BLaER1 treated with 17β-estradiol and CSF1 and Interleukin-3, amounts not matched to agents 10 nM and 100 nM (cell line): ENCODE measurements around the gene PPP2R5E.

Experiments used
- H3K27ac ChIP-seq, 11 experiments: shearing (Covaris generic); formaldehyde crosslinking; 2 replicates each; pipeline ENCODE4 v1.8.1; 2022
- H3K27me3 ChIP-seq, 11 experiments: shearing (Covaris generic); formaldehyde crosslinking; 2 replicates each; pipeline ENCODE4 v1.8.1; 2022
- H3K36me3 ChIP-seq, 11 experiments: shearing (Covaris generic); formaldehyde crosslinking; 2 replicates each; pipeline ENCODE4 v1.8.1; 2022
- H3K4me1 ChIP-seq, 10 experiments: shearing (Covaris generic); formaldehyde crosslinking; 2 replicates each; pipeline ENCODE4 v1.8.1; 2022
- H3K4me2 ChIP-seq, 11 experiments: shearing (Covaris generic); formaldehyde crosslinking; 2 replicates each; pipeline ENCODE4 v1.8.1; 2022
- H3K4me3 ChIP-seq, 10 experiments: shearing (Covaris generic); formaldehyde crosslinking; 2 replicates each; pipeline ENCODE4 v1.8.1; 2022
- H3K9ac ChIP-seq, 11 experiments: shearing (Covaris generic); formaldehyde crosslinking; 2 replicates each; pipeline ENCODE4 v1.8.1; 2022
- H3K9me3 ChIP-seq, 11 experiments: shearing (Covaris generic); formaldehyde crosslinking; replicated peaks in 1 of 11; 2 replicates each; pipeline ENCODE4 v1.8.1; 2022
- H4K20me1 ChIP-seq, 11 experiments: shearing (Covaris generic); formaldehyde crosslinking; 2 replicates each; pipeline ENCODE4 v1.8.1; 2022
- Cebpa-rat ChIP-seq, 11 experiments: shearing (Covaris generic); IDR thresholded peaks; 2 replicates each; pipeline ENCODE4 v1.8.1; 2022

PPP2R5E gene

GRCh38 chr14:63405715-63406114, 137.5 kb downstream of the PPP2R5E start:
- peaks cover 0 to 15% (median 0%) of the 10 kb centered on the region in 11 experiments; a peak in 3 of 22 replicates for H4K20me1 ChIP-seq
- H3K9ac ChIP-seq = no peak overlapping the region
- H3K4me2 ChIP-seq = no peak overlapping the region
- H3K27me3 ChIP-seq = no peaks in the 10 kb centered on the region
- TF ChIP-seq Cebpa-rat (IDR thresholded peaks at IDR 0.05) = no peak
- no peak overlapping the region for H3K4me3 ChIP-seq
- H3K36me3 ChIP-seq = peaks cover 35 to 85% (median 62%) of the 10 kb centered on the region in 11 experiments
- H3K9me3 ChIP-seq = no peaks in the 10 kb centered on the region
- H3K27ac ChIP-seq = no peak overlapping the region
- no peaks in the 10 kb centered on the region for H3K4me1 ChIP-seq

DNA sequence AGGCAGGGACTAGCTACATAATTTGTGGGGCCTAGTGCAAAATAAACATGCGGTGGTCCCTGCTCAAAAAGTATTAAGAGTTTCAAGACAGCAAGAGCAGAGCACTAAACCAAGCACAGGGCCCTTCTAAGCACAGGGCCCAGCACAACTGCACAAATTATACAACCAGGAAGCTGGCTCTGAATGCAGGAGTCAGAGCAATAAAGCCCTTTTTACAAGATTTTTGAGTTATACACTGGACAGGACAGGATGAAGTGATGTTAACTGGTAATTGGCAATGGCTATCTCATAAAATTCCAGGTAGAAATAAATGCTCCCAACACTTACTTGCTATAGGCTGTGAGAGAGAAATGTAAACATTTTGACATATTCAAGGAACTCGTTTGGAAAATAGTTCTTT, 138.3 kb downstream of the PPP2R5E start:
- H3K27ac ChIP-seq = no peak overlapping the region
- H3K4me3 ChIP-seq = no peak overlapping the region
- peaks cover 36 to 85% (median 62%) of the 10 kb centered on the region in 11 experiments for H3K36me3 ChIP-seq
- no peak for TF ChIP-seq Cebpa-rat (IDR thresholded peaks at IDR 0.05)
- no peak overlapping the region for H3K9ac ChIP-seq
- H3K4me1 ChIP-seq = no peaks in the 10 kb centered on the region
- no peaks in the 10 kb centered on the region for H3K27me3 ChIP-seq
- H3K4me2 ChIP-seq = no peak overlapping the region
- peaks cover 0 to 12% (median 0%) of the 10 kb centered on the region in 11 experiments; a peak in 3 of 22 replicates for H4K20me1 ChIP-seq
- peaks cover 0 to 5% (median under 1%) of the 10 kb centered on the region in 11 experiments; a peak in 7 of 22 replicates for H3K9me3 ChIP-seq

DNA sequence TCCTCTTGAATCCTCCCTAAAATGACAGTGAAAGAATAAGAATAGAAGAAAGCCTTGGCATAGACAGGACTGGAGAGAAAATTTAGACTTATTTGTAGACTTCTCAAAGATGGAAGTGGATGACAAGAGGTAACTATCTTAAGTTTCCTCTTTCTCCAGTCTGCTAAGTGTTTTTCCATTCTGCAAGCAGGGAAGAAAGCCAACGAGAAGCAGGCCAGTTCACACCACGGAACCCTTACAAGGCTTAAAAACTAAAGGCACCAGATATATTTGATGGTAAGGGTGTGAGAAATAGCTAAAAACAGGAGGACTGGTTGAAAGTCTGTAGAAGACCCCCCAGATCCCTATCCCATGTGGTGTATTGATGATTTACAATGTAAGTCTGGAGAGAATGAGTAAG, 141.5 kb downstream of the PPP2R5E start:
- peaks cover 0 to 12% (median 0%) of the 10 kb centered on the region in 11 experiments; a peak in 3 of 22 replicates for H4K20me1 ChIP-seq
- peaks cover 43 to 84% (median 51%) of the 10 kb centered on the region in 11 experiments for H3K36me3 ChIP-seq
- no peak for TF ChIP-seq Cebpa-rat (IDR thresholded peaks at IDR 0.05)

GRCh38 chr14:63398952-63399351, 144.2 kb downstream of the PPP2R5E start:
- Histone ChIP-seq H3K9me3 (peaks cover 11 to 22% (median 14%) of the 10 kb centered on the region in 11 experiments; a peak in 19 of 22 replicates), H3K36me3 (peaks cover 40 to 79% (median 55%) of the 10 kb centered on the region in 11 experiments), H3K27me3 (no peaks in the 10 kb centered on the region), H3K4me2 (no peak overlapping the region), H3K4me3 (no peak overlapping the region), H3K4me1 (peaks cover 0 to 8% (median 0%) of the 10 kb centered on the region in 10 experiments; a peak in 3 of 20 replicates), H4K20me1 (peaks cover 0 to 11% (median 0%) of the 10 kb centered on the region in 11 experiments; a peak in 3 of 22 replicates), H3K27ac (no peak overlapping the region), H3K9ac (no peak overlapping the region)
- no peak for TF ChIP-seq Cebpa-rat (IDR thresholded peaks at IDR 0.05)

More for the DNA sequence above, 141.5 kb downstream of the PPP2R5E start:
- peaks cover 11 to 22% (median 14%) of the 10 kb centered on the region in 11 experiments; a peak in 19 of 22 replicates for H3K9me3 ChIP-seq
- H3K27ac ChIP-seq = no peak overlapping the region
- H3K4me1 ChIP-seq = 0 out of 20 replicates have a peak, but pooled peaks cover 0 to 4% (median 0%) of the 10 kb centered on the region in 10 experiments
- no peak overlapping the region for H3K9ac ChIP-seq
- no peak overlapping the region for H3K4me2 ChIP-seq
- no peaks in the 10 kb centered on the region for H3K27me3 ChIP-seq
- H3K4me3 ChIP-seq = no peak overlapping the region

GRCh38 chr14:63394841-63395240, 148.3 kb downstream of the PPP2R5E start:
- Histone ChIP-seq H4K20me1 (peaks cover 0 to 4% (median 0%) of the 10 kb centered on the region in 11 experiments; a peak in 1 of 22 replicates), H3K4me1 (peaks cover 0 to 8% (median 0%) of the 10 kb centered on the region in 10 experiments; a peak in 3 of 20 replicates), H3K9ac (no peak overlapping the region), H3K27me3 (no peaks in the 10 kb centered on the region), H3K4me2 (peak overlapping the region in 1 of 11 experiments; percentile 22; a peak in 1 of 22 replicates), H3K36me3 (peaks cover 60 to 87% (median 69%) of the 10 kb centered on the region in 11 experiments), H3K4me3 (no peak overlapping the region), H3K9me3 (peaks cover 9 to 16% (median 14%) of the 10 kb centered on the region in 11 experiments; a peak in 19 of 22 replicates), H3K27ac (no peak overlapping the region)
- no peak for TF ChIP-seq Cebpa-rat (IDR thresholded peaks at IDR 0.05)

GRCh38 chr14:63394432-63394831, 148.7 kb downstream of the PPP2R5E start:
- Histone ChIP-seq H3K4me2 (no peak overlapping the region), H4K20me1 (peaks cover 0 to 4% (median 0%) of the 10 kb centered on the region in 11 experiments; a peak in 1 of 22 replicates), H3K4me3 (no peak overlapping the region), H3K9ac (no peak overlapping the region), H3K4me1 (peaks cover 0 to 8% (median 0%) of the 10 kb centered on the region in 10 experiments; a peak in 3 of 20 replicates), H3K36me3 (peaks cover 56 to 87% (median 67%) of the 10 kb centered on the region in 11 experiments), H3K27me3 (no peaks in the 10 kb centered on the region), H3K9me3 (peaks cover 7 to 12% (median 11%) of the 10 kb centered on the region in 11 experiments; a peak in 19 of 22 replicates), H3K27ac (no peak overlapping the region)
- TF ChIP-seq Cebpa-rat (IDR thresholded peaks at IDR 0.05) = no peak

DNA sequence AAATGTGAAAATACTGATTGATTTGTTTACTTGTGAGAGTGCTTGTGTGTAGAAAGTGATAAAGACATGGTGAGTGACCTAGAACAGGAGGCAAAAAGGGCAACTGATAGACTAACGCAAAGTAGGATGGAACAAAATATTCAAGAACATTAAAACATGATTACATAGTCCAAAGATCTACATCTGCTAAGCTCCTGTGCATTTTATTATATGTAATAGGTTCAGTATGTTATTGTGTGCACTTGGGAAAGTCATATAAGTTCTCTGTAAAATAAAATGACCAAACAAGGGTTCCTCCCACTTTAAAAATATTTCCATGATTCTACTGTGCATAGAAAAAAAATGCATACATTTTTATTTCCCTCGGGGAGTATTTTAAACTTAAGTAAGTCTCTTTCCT, 150.2 kb downstream of the PPP2R5E start:
- Histone ChIP-seq H3K27ac (no peak overlapping the region), H3K4me2 (no peak overlapping the region), H3K27me3 (no peaks in the 10 kb centered on the region), H3K4me3 (no peak overlapping the region), H3K36me3 (peaks cover 56 to 89% (median 67%) of the 10 kb centered on the region in 11 experiments), H4K20me1 (peaks cover 0 to 4% (median 0%) of the 10 kb centered on the region in 11 experiments; a peak in 2 of 22 replicates), H3K9ac (no peak overlapping the region), H3K4me1 (peaks cover 0 to 8% (median 0%) of the 10 kb centered on the region in 10 experiments; a peak in 3 of 20 replicates), H3K9me3 (no peaks in the 10 kb centered on the region)
- no peak for TF ChIP-seq Cebpa-rat (IDR thresholded peaks at IDR 0.05)

- peaks cover 60 to 89% (median 74%) of the 10 kb centered on the region in 11 experiments for H3K36me3 ChIP-seq
- H3K9ac ChIP-seq = no peak overlapping the region
- H3K4me3 ChIP-seq = no peak overlapping the region
- H3K27ac ChIP-seq = no peak overlapping the region
- no peak overlapping the region for H3K4me2 ChIP-seq
- no peaks in the 10 kb centered on the region for H3K27me3 ChIP-seq
- H4K20me1 ChIP-seq = peaks cover 0 to 4% (median 0%) of the 10 kb centered on the region in 11 experiments; a peak in 2 of 22 replicates
- H3K4me1 ChIP-seq = peaks cover 0 to 8% (median 0%) of the 10 kb centered on the region in 10 experiments; a peak in 3 of 20 replicates
- no peaks in the 10 kb centered on the region for H3K9me3 ChIP-seq
- TF ChIP-seq Cebpa-rat (IDR thresholded peaks at IDR 0.05) = no peak
Observed at GRCh38 chr14:63392236-63392635, 150.9 kb downstream of the PPP2R5E start.

DNA sequence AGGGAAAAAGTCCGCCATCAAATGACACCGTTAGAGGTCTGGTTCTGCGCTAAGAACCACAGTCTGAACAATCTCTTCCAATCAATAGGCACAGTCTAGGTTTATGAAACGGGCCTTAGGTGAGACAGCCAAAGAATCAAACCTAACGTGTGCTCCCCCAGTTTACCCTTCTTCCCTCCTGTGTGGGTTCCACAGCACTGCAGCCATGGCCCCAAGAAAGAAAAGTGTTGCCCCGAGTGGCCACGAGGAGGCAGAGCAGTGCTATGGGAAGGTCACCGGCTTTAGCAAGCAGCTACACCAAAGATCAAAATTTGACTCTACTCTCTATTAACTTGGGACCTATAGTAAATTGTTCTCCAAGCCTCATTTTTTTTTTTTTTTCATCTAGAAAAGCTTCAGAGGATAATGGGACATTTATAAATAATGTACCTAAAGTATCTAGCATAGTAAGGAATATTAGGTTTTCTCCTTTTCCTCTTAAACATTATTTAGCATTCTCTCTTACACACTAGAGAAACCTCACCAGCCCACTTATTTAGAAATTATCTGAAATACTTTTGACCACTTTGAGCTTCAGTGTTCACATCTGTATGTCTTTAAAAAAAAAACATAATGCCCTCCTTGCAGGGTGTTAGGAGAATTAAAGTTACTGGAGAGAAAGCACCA, 154.3 kb downstream of the PPP2R5E start:
- TF ChIP-seq Cebpa-rat (IDR thresholded peaks at IDR 0.05) = no peak
- no peaks in the 10 kb centered on the region for H3K9me3 ChIP-seq
- no peak overlapping the region for H3K9ac ChIP-seq
- no peak overlapping the region for H3K27ac ChIP-seq
- H3K4me2 ChIP-seq = no peak overlapping the region
- peaks cover 0 to 4% (median 0%) of the 10 kb centered on the region in 10 experiments; a peak in 7 of 20 replicates for H3K4me1 ChIP-seq
- H3K36me3 ChIP-seq = peaks cover 82 to 100% (median 95%) of the 10 kb centered on the region in 11 experiments
- H3K4me3 ChIP-seq = no peak overlapping the region
- H3K27me3 ChIP-seq = no peaks in the 10 kb centered on the region
- H4K20me1 ChIP-seq = peaks cover 0 to under 1% (median 0%) of the 10 kb centered on the region in 11 experiments; a peak in 2 of 22 replicates
